ENCODE results near the gene MICAL3. TPM values are rescaled to one million over a fixed set of nuclear protein-coding genes. Genes with fewer than 3 reads are reported as not detected.

MICAL3 gene
- total RNA-seq, 1 donor from 2014 or later = 29.0 TPM

DNA sequence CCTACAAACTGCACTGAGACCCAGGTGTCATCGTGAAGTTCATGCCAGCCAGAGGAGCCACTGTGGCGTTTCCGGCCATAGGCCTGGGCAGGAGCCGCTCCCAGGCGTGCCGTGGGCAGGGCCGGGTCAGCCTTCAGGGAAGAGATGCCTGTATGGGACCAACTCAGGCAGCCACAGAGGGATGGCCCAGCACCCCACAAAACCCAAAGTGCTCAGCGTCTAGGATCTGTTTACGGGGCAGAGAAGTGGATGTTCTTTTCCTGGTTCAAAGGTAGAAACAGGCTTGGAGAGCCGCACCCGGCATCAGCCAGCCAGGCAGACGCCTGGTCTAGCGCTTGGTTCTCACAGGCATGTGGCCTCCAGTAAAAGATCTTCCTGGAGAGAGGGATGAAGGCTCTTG lies 241.7 kb downstream of the MICAL3 start:
- no peak for DNase-seq (ENCODE audit: low read depth in 2 of 2)

GRCh38 chr22:17782158-17782557 lies 242.2 kb downstream of the MICAL3 start:
- no peak for DNase-seq (ENCODE audit: low read depth in 2 of 2)

DNA sequence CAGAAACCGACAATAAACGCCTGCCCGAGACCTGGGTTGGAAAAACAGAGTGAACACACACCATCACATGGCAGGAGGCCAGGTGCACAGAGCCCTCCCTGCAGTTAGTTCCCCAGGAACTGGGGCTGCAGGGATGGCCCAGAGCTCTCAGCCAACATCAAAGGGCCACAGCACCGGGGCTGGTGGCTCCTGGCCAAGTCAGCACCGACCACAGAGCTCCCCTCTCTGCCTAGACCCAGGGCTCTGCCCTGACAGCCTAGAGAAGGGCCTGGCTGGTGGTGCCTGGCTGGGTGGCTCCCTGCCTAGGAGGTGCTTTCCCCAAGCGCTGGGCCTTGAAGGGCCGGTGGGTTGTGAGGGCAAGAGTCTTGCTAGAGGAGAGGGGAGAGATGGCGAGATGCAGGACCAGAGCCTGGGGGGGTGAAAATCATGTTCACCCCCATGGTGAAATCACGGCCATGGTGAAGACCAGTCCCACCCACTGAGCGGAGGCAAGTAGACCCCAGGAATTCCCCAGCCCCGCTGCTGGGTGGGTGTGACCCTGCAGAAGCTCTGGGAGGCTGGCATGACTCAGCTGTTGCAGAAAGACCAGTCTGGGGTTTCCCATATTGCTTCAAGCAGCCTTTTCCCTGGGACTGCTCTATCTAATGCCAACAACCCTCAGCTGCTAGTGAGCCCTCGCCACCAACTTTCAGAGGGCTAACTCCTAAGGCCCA lies 242.9 kb downstream of the MICAL3 start:
- DNase-seq (ENCODE audit: low read depth in 2 of 2) = peak; percentile 72 to 76

- DNase-seq (ENCODE audit: low read depth in 2 of 2) = no peak
Observed at GRCh38 chr22:17780741-17781318, 243.5 kb downstream of the MICAL3 start.

DNA sequence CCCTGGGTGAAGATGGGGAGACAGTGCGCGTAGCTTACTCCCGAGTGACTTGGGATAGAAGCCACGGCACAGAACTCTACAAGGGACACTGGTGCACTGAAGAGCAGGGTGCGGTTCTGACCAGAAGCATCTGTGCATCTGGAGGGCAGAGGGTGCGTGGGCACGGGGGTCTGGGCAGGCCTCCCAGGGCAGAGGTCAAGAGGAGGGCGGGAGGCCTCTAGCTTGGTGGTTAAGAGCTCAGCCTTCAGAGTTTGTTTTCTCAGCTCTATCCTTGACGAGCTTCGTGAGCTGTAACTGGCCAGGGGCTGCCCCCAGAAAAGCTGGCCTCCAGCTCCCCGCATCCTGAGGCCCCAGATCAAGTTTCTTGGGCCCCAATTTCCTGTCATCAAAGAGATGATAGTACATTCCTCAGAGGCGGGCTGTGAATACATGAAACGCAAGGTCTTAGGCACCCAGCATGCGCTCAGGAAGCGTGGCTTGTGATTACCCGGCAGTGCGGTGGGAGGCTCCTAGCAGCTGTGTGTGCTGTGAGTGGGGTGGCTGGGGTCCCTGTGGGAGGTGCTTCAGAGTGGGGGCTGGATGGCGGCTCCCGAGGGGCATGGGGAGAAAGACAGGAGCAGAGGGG lies 244.1 kb downstream of the MICAL3 start:
- no peak for DNase-seq (ENCODE audit: low read depth in 2 of 2)

DNA sequence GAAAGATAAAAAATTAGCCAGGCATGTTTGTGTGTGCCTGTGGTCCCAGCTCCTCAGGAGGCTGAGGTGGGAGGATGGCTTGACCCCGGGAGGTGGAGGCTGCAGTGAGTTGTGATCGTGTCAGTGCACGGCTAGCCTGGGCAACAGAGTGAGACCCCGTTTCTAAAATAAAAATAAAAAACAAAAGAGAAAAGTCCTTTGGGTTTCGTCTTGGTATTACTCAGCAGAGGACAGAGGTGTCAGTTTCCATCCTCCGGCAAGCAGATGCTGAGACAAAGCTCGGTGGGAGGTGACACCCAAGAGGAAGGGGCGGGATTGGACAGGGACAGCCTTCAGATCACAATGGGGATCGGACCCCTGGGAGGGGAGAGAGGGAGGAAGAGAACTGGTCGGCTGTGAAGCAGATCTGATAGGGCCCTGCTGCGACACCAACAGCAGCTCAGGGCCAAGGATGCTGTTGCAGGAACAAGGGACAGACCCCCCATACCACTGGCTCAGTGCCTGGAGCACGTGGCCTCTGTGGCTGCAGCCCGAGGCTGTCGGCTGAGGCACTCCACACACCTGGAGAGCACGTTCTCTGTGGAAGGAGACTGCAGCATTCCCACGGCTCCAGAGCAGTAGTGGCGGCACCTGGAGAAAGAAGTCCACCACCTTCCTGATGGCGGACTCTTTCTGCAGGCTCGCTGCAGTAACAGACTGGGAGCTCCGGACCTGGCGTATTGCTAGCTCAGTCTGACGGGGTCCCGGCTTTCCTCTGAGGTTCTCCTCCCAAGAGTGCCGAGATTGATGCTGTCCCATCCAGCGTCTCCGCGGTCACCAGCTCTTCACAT lies 244.9 kb downstream of the MICAL3 start:
- no peak for DNase-seq (ENCODE audit: low read depth in 2 of 2)

GRCh38 chr22:17778412-17778976 lies 245.9 kb downstream of the MICAL3 start:
- DNase-seq (ENCODE audit: low read depth in 2 of 2) = no peak

GRCh38 chr22:17777717-17778044 lies 246.7 kb downstream of the MICAL3 start:
- DNase-seq (ENCODE audit: low read depth in 2 of 2) = no peak

DNA sequence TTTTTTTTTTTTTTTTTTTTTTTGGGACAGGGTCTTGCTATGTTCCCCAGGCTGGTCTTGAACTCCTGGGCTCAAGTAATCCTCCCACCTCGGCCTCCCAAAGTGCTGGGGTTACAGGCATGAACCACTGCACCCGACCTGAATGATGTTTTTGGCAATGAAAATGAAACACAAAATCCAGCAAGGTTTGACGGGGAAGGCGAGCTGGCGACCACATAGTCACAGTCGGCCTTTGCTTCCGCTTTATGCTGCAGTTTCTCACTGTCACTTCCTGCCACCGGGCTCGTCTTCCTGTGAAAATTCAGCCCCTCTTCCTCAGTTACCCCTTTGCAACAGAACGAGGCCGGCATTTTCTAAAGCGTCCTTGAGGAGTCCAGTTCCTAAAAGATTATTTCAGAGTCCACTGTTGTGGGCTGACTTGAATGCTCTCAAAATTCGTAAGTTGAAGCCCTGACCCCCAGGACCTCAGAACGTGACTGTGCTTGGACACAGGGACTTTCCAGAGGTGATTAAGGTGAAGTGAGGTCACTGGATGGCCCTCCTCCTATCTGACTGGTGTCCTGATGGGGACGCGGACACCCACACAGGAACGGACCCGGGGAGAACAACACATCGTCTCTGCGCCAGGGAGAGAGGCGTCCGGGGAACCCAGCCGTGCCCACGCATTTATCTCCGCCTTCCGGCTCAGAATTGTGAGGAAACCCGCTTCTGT lies 247.2 kb downstream of the MICAL3 start:
- DNase-seq (ENCODE audit: low read depth in 2 of 2) = peak; percentile 37 to 90

DNA sequence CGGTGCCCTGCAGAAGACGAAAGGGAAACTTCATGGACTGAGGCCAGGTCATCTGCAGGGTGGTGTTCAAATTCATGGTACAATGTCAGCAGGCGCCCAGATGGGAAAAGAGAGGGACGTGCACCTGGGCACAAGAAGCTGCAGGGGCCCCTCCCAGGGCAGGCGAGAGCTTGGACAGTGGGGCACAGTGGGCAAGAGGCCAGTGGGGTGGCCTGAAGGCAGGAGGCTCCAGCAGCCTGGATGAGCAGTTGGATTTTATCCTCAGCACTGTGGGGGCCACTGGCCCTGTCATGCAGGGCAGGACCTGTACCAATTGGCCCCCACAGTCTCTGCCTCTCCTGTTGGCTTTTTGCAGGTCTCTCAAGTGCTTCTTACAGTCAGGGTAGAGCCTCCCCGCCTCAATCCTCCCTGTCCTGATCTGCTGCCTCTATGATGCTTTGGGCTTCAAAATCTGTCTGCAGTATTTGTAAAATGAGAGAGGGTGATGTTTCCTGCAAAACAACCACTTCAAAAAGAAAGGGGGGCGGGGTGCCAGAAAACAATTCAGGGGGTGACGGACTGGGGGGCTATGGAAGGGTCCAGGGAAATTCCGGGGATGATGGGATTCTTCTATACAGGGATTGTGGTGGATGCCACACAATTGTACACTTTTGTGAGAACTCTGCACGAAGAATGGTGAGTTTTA lies 248.4 kb downstream of the MICAL3 start:
- DNase-seq (ENCODE audit: low read depth in 2 of 2) = no peak

GRCh38 chr22:17774926-17775685 lies 249.3 kb downstream of the MICAL3 start:
- no peak for DNase-seq (ENCODE audit: low read depth in 2 of 2)

DNA sequence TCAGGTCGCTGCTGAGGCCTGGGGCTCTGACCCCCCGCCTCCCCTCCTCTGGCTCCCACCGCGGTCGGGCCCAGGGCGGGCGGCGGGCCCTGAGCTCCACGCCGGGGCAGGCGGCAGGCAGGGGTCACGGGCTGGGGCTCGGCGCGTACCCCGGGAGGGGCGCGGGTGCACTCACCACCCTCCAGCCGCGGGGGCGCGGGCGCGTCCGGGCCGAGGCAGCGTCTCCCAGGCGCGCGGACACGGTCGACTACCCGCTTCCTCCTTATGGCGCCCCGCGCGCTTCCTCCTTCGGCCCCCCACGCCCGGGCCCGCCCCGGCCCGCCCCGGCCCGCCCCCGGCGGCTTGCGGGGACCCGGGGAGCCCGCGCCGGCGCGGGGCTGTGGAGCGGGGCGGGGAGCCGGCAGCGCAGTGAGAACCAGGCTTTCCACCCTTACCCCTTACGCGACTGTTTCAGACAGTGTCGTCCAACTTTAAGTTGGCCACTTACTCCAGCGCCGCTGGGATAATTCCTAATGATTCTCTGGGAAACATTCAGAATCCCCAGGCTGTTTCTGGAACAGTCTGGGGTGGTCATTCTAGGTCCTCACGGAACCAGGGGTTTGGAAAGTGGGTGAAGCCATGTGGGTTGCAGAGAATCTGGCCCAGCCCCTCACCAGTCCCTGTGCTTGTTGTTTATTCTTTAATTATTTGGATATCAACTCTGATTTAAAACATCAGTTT lies 250.0 kb downstream of the MICAL3 start, which contains the start of gene BID:
BID (minus strand) TSS at position 264 of the 720 bp plus-strand sequence. CDS start 24,353 bp downstream, outside the sequence.
- peak; percentile 27 to 34 for DNase-seq (ENCODE audit: low read depth in 2 of 2)

- DNase-seq (ENCODE audit: low read depth in 2 of 2) = peak; percentile 13 to 37
Observed at GRCh38 chr22:17773606-17774205, 250.7 kb downstream of the MICAL3 start.

DNA sequence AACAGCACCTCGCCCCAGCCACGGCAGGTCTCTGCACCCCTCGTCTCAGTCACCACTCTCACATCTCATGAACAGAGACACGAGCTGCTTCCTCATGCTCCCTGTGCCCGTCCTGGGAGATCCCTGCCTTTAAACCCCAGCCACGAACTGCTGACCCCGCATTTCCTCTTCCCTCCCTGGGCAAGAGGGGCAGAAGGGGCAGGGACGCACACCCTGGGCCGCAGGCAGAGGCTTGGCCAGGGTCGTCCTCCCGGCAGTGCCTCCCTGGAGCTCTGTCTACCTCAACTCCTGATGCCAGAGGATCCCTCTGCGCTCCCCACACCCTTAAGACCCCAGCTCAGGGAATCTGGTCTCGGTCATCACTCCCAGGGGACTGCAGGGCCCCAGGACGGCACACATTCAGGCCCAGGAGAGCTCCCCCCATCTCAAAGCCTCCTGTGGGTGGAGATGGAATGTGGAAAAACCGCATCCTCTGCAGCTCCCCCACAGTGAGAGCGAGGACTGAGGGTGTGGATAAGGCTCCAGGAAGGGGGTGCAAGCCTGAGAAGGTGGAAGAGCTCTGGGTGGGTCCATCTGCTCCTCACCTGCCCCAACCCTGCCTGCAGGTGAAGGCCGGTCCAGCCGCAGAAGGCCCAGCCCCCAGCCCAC lies 251.3 kb downstream of the MICAL3 start:
- no peak for DNase-seq (ENCODE audit: low read depth in 2 of 2)

DNA sequence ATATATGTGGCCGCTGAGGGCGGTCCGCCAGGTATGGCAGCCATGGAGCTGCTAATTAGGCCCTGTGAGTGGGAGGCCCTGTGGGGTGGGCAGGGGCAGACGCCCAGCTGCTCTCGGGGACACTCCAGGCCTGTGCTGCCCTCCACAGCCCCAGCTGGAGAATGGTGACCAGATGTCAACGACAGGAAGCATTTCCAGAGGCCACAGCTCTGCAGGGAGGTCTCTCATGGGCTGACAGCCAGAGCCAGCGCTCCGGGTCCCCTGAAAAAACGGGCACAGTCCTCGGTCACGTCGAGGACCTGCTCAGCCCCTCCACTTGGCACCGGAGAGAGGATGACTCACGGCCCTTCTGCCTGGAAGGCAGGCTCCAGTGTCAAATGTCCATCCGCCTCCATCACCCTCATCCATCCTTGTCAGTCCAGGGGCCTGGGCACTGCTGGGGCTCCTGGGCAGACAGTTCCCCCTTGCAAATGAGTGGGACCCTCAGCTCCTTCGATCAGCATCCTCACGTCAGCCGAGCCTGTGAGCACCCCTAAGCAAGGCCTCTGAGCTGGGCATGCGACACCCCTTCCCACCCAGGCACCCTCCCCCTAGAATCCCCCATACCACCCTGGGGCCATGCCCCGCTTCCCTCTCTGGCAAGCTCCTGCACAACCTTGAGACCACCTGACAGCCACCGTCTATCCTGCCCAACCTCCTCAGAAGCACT lies 252.0 kb downstream of the MICAL3 start:
- DNase-seq (ENCODE audit: low read depth in 2 of 2) = peak; percentile 44

DNA sequence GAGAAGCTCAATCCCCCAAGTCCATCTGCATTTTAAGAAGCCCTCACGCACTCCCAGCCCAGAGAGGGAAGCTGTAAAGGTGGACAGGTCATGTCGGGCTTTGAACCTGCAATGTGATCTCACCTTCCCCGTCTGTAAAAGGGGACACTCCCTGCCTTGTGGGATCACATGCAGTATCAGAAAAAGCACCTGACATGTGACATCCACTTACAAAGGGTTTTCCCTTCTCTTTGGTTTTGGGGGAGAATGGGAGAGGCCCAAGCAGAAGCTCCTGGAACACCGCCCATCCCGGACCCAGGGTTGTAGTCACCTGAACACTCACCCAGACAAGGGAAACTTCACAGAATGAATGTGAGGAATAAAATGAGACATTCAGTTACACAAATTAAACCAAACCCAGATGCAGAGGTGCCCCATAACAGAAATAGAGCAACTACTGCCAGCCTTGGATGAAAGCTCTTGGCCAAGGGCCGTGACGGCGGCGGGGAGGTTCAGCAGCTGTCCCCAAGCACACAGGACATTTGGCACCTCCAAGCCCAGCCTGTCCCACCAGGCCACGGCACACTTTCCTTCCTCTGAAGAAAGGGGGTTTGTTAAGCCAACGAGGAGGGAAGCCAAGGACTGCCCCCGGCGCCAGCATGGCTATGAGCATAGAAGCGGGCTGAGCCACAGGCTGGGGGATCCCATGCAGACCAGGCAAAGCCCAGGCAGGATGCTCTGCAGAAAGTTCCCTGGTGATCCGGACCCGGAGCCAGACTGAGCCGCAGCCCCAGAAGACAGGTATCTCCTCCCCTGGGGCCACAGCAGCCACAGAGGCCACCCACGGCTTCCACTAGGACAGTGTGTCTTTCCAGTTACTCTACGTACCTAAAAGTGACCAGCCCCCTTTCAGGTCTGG lies 253.9 kb downstream of the MICAL3 start:
- DNase-seq (ENCODE audit: low read depth in 2 of 2) = no peak
